Measurements from ENCODE around the gene KCNIP4. TPM values are rescaled to one million over a fixed set of nuclear protein-coding genes. Genes with fewer than 3 reads are reported as not detected.

KCNIP4 gene
- total and polyA plus RNA-seq, 10 of the 15 experiments (the other 5 are each of a cell fraction or from before 2014, with no cell fraction given) = 0.03 to 0.23 (median 0.13) TPM; not detected in 7

DNA sequence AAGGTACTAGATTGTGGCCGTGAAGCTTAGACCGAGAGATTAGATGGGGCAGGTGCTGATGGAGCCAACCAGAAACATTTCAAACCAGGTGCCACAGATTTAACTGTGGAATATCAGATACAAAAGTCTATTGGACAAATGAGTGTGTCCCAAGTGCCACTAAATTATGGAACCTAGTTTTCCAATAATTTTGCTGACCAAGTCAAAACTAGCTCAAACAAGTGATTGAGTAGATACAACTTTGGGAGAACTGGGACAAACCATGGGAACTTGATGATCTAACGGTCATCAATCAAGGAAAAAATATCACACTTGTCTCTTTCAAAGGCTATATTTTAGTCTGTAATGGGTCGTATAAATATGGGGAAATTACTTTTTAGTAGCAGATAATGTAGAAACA, 562.9 kb downstream of the KCNIP4 start:
- DNase-seq (ENCODE audit: low read depth, low spot score) (no peak), ATAC-seq (no peak), FAIRE-seq (no peak)
- Histone ChIP-seq H3K36me3 (ENCODE audit: control insufficient read depth in 2 of 2, insufficient read depth in 2 of 2, low read length in 1 of 2) (no peaks in the 10 kb centered on the region), H3K27me3 (replicated peaks in 1 of 2; ENCODE audit: control insufficient read depth in 2 of 2, insufficient read depth in 2 of 2, low read length in 1 of 2) (no peaks in the 10 kb centered on the region), H3K4me2 (ENCODE audit: control insufficient read depth, insufficient read depth) (no peak overlapping the region), H3K79me2 (ENCODE audit: control insufficient read depth, insufficient read depth, low read length) (no peaks in the 10 kb centered on the region), H3K9ac (ENCODE audit: control insufficient read depth, insufficient read depth, low read length) (no peak overlapping the region), H3K27ac (ENCODE audit: control insufficient read depth, insufficient read depth) (no peak overlapping the region), H3K4me1 (ENCODE audit: control insufficient read depth, insufficient read depth, low read length) (no peaks in the 10 kb centered on the region), H4K20me1 (ENCODE audit: control insufficient read depth, insufficient read depth) (no peaks in the 10 kb centered on the region), H3K9me3 (replicated peaks; ENCODE audit: control insufficient read depth, insufficient read depth, low read length) (no peaks in the 10 kb centered on the region), H3K4me3 (no peak overlapping the region), H2AFZ (ENCODE audit: control insufficient read depth, low read depth, low read length) (no peak overlapping the region)
- SMC1A ChIA-PET (ENCODE audit: uncharacterized antibody, unreplicated experiment) = no interaction called here
- 36% methylated on average over 4 of the region's 4 CpGs for WGBS (ENCODE audit: insufficient coverage, insufficient replicate concordance, low lambda C conversion rate, missing lambda C conversion rate)
- intact Hi-C loops (cut with micrococcal nuclease; ENCODE audit: unreplicated experiment) = no loop called here
- POLR2A ChIA-PET = no interaction called here
- BruUV-seq (replicated peaks) = no TSS peak
- TF ChIP-seq, protein P1, sequence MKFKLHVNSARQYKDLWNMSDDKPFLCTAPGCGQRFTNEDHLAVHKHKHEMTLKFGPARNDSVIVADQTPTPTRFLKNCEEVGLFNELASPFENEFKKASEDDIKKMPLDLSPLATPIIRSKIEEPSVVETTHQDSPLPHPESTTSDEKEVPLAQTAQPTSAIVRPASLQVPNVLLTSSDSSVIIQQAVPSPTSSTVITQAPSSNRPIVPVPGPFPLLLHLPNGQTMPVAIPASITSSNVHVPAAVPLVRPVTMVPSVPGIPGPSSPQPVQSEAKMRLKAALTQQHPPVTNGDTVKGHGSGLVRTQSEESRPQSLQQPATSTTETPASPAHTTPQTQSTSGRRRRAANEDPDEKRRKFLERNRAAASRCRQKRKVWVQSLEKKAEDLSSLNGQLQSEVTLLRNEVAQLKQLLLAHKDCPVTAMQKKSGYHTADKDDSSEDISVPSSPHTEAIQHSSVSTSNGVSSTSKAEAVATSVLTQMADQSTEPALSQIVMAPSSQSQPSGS (IDR thresholded peaks at IDR 0.05; ENCODE audit: low read length) = no peak
- TF ChIP-seq, protein P2, sequence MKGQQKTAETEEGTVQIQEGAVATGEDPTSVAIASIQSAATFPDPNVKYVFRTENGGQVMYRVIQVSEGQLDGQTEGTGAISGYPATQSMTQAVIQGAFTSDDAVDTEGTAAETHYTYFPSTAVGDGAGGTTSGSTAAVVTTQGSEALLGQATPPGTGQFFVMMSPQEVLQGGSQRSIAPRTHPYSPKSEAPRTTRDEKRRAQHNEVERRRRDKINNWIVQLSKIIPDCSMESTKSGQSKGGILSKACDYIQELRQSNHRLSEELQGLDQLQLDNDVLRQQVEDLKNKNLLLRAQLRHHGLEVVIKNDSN (IDR thresholded peaks at IDR 0.05; ENCODE audit: borderline replicate concordance, extremely low read length, insufficient read depth, low read depth, low read length) = no peak
- no peak for TF ChIP-seq PAX5 (IDR thresholded peaks at IDR 0.05; ENCODE audit: borderline replicate concordance, low read depth, low read length)
- RAD21 ChIA-PET (ENCODE audit: unreplicated experiment) = no interaction called here
- CTCF ChIA-PET = interaction anchor here (0.5 kb wide), 1 partner anchor 62 kb away, joined by 3 read pairs; no protein-coding TSS in a partner anchor
- in situ Hi-C loops (cut with MboI) = no loop called here

DNA sequence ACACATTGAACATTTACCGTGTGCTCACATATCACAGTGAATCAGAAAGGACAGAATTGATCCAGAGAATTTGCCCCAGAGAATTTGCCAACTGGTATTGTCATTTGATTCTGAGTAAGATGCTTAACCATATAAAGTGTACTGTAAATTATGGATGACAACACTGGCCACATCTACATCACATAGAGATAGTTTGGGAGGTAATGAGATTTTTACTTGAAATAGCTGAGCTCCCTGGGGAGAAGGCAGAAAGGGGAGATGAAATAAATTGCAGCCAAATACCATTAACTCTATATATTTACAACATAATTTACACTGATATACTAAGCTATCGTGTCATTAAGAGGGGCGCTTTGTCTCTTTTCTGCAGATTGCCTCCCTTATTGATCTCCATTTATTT, 564.0 kb downstream of the KCNIP4 start:
- Histone ChIP-seq H3K27ac (ENCODE audit: control insufficient read depth, insufficient read depth) (no peak overlapping the region), H3K4me3 (no peak overlapping the region), H3K27me3 (replicated peaks in 1 of 2; ENCODE audit: control insufficient read depth in 2 of 2, insufficient read depth in 2 of 2, low read length in 1 of 2) (no peaks in the 10 kb centered on the region), H3K4me1 (ENCODE audit: control insufficient read depth, insufficient read depth, low read length) (no peaks in the 10 kb centered on the region), H4K20me1 (ENCODE audit: control insufficient read depth, insufficient read depth) (no peaks in the 10 kb centered on the region), H3K36me3 (ENCODE audit: control insufficient read depth in 2 of 2, insufficient read depth in 2 of 2, low read length in 1 of 2) (no peaks in the 10 kb centered on the region), H2AFZ (ENCODE audit: control insufficient read depth, low read depth, low read length) (no peak overlapping the region), H3K9ac (ENCODE audit: control insufficient read depth, insufficient read depth, low read length) (no peak overlapping the region), H3K79me2 (ENCODE audit: control insufficient read depth, insufficient read depth, low read length) (no peaks in the 10 kb centered on the region), H3K9me3 (replicated peaks; ENCODE audit: control insufficient read depth, insufficient read depth, low read length) (no peaks in the 10 kb centered on the region), H3K4me2 (ENCODE audit: control insufficient read depth, insufficient read depth) (no peak overlapping the region)
- 37% methylated on average over 3 of the region's 3 CpGs for WGBS (ENCODE audit: insufficient coverage, insufficient replicate concordance, low lambda C conversion rate, missing lambda C conversion rate)
- RAD21 ChIA-PET (ENCODE audit: unreplicated experiment) = no interaction called here
- intact Hi-C loops (cut with micrococcal nuclease; ENCODE audit: unreplicated experiment) = no loop called here
- FAIRE-seq (no peak), DNase-seq (ENCODE audit: low read depth, low spot score) (no peak), ATAC-seq (no peak)
- BruUV-seq (replicated peaks) = no TSS peak
- SMC1A ChIA-PET (ENCODE audit: uncharacterized antibody, unreplicated experiment) = no interaction called here
- POLR2A ChIA-PET = no interaction called here
- in situ Hi-C loops (cut with MboI) = no loop called here
- no peak for TF ChIP-seq POU2F2 (IDR thresholded peaks at IDR 0.05; ENCODE audit: borderline replicate concordance, low read depth, low read length)
- CTCF ChIA-PET = no interaction called here

Data from GM12878 (cell line).